NT2/D1 (cell line): Measurements from ENCODE around the gene CCDC97.

Experiments
- DNase-seq: peaks from one replicate; pipeline ENCODE4 v3.0.0-alpha.2; 2011; ENCODE audit warnings: low read depth, low spot score
- H3K27me3 ChIP-seq: 2 replicates; pipeline ENCODE4 v1.6.0; 2011; ENCODE audit warnings: mild to moderate bottlenecking; ENCODE audit not compliant: insufficient read length, insufficient read depth
- H3K36me3 ChIP-seq: 2 replicates; pipeline ENCODE4 v1.6.1; 2011; ENCODE audit warnings: mild to moderate bottlenecking, low read length, mixed read lengths; ENCODE audit not compliant: insufficient read depth, insufficient read length
- H3K4me1 ChIP-seq: 2 replicates; pipeline ENCODE4 v1.5.1; 2011; ENCODE audit not compliant: insufficient read depth, insufficient read length
- H3K4me3 ChIP-seq: 2 replicates; pipeline ENCODE4 v1.5.1; 2011; ENCODE audit warnings: low read depth; ENCODE audit not compliant: insufficient read length
- H3K9ac ChIP-seq: 2 replicates; pipeline ENCODE4 v1.6.0; 2011; ENCODE audit warnings: low read depth; ENCODE audit not compliant: insufficient read length
- H3K9me3 ChIP-seq: 2 replicates; pipeline ENCODE4 v1.5.1; 2011; ENCODE audit warnings: mild to moderate bottlenecking, low read length; ENCODE audit not compliant: insufficient read depth
- SUZ12 ChIP-seq: IDR thresholded peaks from 2 replicates; pipeline ENCODE4 v1.6.1; 2011; ENCODE audit not compliant: insufficient read length, insufficient read depth; ENCODE audit errors: extremely low read depth
- YY1 ChIP-seq: IDR thresholded peaks from 2 replicates; pipeline ENCODE4 v1.6.1; 2011; ENCODE audit not compliant: insufficient read length, insufficient read depth
- ZNF274 ChIP-seq: IDR thresholded peaks from 2 replicates; pipeline ENCODE4 v1.6.1; 2011; ENCODE audit warnings: mild to moderate bottlenecking, low read depth, low read length

The CCDC97 gene

DNA sequence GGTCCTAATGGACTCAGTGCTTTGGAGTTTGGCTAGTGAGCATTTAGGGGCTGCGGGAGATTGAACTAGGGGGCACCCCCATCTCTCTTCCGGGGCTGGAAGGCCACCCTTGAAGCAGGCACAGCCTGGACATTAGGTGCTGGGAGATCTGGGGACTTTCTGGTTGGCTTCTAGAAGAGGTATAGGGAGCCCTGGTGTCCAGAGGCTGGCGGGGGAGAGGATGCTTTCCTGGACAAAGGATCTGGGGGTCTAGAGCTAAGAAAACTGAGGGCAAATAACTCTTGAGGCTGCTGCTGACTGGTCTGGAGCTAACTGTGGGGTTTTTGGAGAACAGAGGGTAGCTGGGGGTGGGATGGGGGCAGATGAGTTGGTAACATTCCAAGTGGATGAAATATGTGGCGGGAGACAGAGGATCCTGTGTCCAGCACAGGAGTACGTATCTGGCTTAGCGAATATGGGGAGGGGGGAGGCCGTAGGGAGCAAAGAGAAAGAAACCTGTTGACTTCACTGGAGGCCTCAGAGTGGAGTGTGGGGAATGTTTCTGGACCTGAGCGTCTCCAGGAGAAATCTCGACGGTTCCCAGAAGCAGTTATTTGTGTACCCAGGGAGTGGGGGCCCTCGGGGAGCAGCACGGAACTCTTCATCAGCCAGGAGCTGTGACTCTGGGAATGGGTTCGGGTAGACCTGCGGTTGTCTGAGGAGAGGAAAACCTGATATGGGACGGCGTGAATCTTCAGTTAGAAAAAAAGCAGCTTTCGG lies 44.4 kb upstream of the CCDC97 start:
- no peaks in the 10 kb centered on the region for H3K27me3 ChIP-seq
- H3K9me3 ChIP-seq, result no peaks in the 10 kb centered on the region
- H3K36me3 ChIP-seq, result peaks cover 55% of the 10 kb centered on the region
- TF ChIP-seq SUZ12 (no peak), ZNF274 (no peak), YY1 (no peak)
- peak overlapping the region; percentile 100 for H3K9ac ChIP-seq
- H3K4me3 ChIP-seq, result peak overlapping the region; percentile 85
- no peak for DNase-seq
- H3K4me1 ChIP-seq, result peaks cover 2% of the 10 kb centered on the region

DNA sequence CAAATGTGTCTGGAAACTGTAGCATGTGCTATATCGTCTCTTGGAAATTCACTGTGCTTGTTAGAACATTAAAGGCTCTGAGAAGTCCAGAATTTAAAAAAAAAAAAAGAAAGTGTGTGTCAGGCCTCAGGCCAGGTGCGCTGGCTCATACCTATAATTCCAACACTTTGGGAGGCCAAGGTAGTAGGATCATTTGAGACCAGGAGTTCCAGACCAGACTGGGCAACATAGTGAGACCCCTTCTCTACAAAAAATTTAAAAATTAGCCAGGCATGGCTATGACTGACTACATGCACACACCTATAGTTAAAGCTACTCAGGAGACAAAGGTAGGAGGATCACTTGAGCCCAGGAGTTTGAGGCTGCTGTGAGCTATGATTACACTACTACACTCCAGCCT lies 40.9 kb upstream of the CCDC97 start:
- H3K9ac ChIP-seq, result no peak overlapping the region
- no peak overlapping the region for H3K4me3 ChIP-seq
- no peak for DNase-seq
- peaks cover 81% of the 10 kb centered on the region for H3K36me3 ChIP-seq
- no peaks in the 10 kb centered on the region for H3K4me1 ChIP-seq
- TF ChIP-seq SUZ12 (no peak), YY1 (no peak), ZNF274 (no peak)
- no peaks in the 10 kb centered on the region for H3K27me3 ChIP-seq
- H3K9me3 ChIP-seq, result no peaks in the 10 kb centered on the region

GRCh38 chr19:41269571-41269970 lies 40.4 kb upstream of the CCDC97 start:
- Histone ChIP-seq H3K4me3 (no peak overlapping the region), H3K9me3 (no peaks in the 10 kb centered on the region), H3K36me3 (peaks cover 84% of the 10 kb centered on the region), H3K27me3 (no peaks in the 10 kb centered on the region), H3K4me1 (no peaks in the 10 kb centered on the region), H3K9ac (no peak overlapping the region)
- TF ChIP-seq ZNF274 (no peak), YY1 (no peak), SUZ12 (no peak)
- no peak for DNase-seq

- Histone ChIP-seq H3K9ac (no peak overlapping the region), H3K4me3 (no peak overlapping the region), H3K27me3 (no peaks in the 10 kb centered on the region), H3K9me3 (no peaks in the 10 kb centered on the region), H3K36me3 (peaks cover 95% of the 10 kb centered on the region), H3K4me1 (no peaks in the 10 kb centered on the region)
- no peak for TF ChIP-seq ZNF274
- TF ChIP-seq SUZ12, result no peak
- no peak for TF ChIP-seq YY1
- no peak for DNase-seq
These were observed 36.9 kb upstream of the CCDC97 start for GRCh38 chr19:41273076-41273475.

GRCh38 chr19:41274802-41275201 lies 35.2 kb upstream of the CCDC97 start:
- no peak overlapping the region for H3K4me3 ChIP-seq
- no peak overlapping the region for H3K9ac ChIP-seq
- TF ChIP-seq YY1 (no peak), ZNF274 (no peak), SUZ12 (no peak)
- H3K9me3 ChIP-seq, result no peaks in the 10 kb centered on the region
- H3K27me3 ChIP-seq, result no peaks in the 10 kb centered on the region
- H3K4me1 ChIP-seq, result no peaks in the 10 kb centered on the region
- H3K36me3 ChIP-seq, result peaks cover 95% of the 10 kb centered on the region
- DNase-seq, result no peak

DNA sequence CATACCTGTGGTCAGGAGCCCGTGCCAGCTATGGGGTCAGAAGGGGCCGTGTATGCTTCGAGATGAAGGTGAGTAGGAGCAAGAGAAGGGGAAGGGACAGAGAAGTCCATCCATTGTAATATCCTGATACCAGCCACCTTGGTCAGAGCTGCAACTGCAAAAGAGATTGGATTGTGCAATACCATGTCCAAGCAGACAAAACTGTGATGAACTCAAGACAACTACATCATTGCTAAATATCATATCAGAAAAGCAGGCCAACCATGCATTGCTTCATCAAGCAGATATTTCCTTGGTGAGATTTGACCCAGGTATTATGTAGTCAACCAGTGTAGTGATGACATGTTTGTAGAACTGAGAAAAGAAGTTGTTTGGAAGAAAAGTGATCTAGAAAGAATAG lies 33.7 kb upstream of the CCDC97 start:
- no peak for TF ChIP-seq ZNF274
- TF ChIP-seq YY1, result no peak
- no peaks in the 10 kb centered on the region for H3K4me1 ChIP-seq

DNA sequence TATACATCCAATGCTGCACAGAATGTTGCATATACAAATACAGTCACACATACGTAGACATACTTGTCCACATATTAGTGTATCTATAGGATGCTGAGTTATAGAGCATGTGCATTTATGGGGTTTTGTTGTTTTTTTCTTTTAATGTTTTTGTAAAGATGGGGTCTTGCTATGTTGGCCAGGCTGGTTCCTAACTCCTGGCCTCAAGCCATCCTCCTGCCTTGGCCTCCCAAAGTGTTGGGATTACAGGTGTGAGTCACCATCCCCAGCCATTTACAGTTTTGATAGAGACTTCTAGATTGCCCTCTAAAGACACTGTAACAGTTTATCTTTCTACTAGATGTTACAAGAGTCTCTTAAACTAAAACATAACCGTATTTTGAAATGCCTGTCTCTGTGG lies 31.5 kb upstream of the CCDC97 start:
- no peak overlapping the region for H3K9ac ChIP-seq
- H3K27me3 ChIP-seq, result no peaks in the 10 kb centered on the region
- H3K36me3 ChIP-seq, result peaks cover 86% of the 10 kb centered on the region
- DNase-seq, result no peak
- no peak for TF ChIP-seq ZNF274
- TF ChIP-seq SUZ12, result no peak
- TF ChIP-seq YY1, result no peak
- H3K4me1 ChIP-seq, result no peaks in the 10 kb centered on the region
- no peak overlapping the region for H3K4me3 ChIP-seq
- no peaks in the 10 kb centered on the region for H3K9me3 ChIP-seq

More for the DNA sequence above, 33.7 kb upstream of the CCDC97 start:
- Histone ChIP-seq H3K36me3 (peaks cover 95% of the 10 kb centered on the region), H3K27me3 (no peaks in the 10 kb centered on the region), H3K9me3 (no peaks in the 10 kb centered on the region), H3K9ac (no peak overlapping the region), H3K4me3 (no peak overlapping the region)
- DNase-seq, result no peak
